ENCODE results near the gene BTBD8. TPM values are rescaled to one million over a fixed set of nuclear protein-coding genes. Genes with fewer than 3 reads are reported as not detected.

The BTBD8 gene
- polyA plus RNA-seq, 1 experiment: 0.43 TPM

- Histone ChIP-seq H3K36me3 (ENCODE audit: control insufficient read depth, insufficient read depth, low read length) (no peaks in the 10 kb centered on the region), H3K27me3 (ENCODE audit: control insufficient read depth, insufficient read depth, low read length) (no peaks in the 10 kb centered on the region; the same call in 1 of the 2 replicates), H3K4me3 (ENCODE audit: low read depth, low read length) (no peak overlapping the region)
- TF ChIP-seq, protein P1, sequence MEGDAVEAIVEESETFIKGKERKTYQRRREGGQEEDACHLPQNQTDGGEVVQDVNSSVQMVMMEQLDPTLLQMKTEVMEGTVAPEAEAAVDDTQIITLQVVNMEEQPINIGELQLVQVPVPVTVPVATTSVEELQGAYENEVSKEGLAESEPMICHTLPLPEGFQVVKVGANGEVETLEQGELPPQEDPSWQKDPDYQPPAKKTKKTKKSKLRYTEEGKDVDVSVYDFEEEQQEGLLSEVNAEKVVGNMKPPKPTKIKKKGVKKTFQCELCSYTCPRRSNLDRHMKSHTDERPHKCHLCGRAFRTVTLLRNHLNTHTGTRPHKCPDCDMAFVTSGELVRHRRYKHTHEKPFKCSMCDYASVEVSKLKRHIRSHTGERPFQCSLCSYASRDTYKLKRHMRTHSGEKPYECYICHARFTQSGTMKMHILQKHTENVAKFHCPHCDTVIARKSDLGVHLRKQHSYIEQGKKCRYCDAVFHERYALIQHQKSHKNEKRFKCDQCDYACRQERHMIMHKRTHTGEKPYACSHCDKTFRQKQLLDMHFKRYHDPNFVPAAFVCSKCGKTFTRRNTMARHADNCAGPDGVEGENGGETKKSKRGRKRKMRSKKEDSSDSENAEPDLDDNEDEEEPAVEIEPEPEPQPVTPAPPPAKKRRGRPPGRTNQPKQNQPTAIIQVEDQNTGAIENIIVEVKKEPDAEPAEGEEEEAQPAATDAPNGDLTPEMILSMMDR (IDR thresholded peaks at IDR 0.05; ENCODE audit: insufficient read depth, low read depth, low read length): no peak
- POLR2A ChIA-PET: no interaction called here
- DNase-seq (ENCODE audit: low read depth): no peak
- CTCF ChIA-PET: no interaction called here
Measured at GRCh38 chr1:92038695-92039346, 41.3 kb upstream of the BTBD8 start.

- TF ChIP-seq, protein P1 (IDR thresholded peaks at IDR 0.05; ENCODE audit: insufficient read depth, low read depth, low read length): no peak
- CTCF ChIA-PET: no interaction called here
- POLR2A ChIA-PET: no interaction called here
- no peaks in the 10 kb centered on the region for H3K36me3 ChIP-seq (ENCODE audit: control insufficient read depth, insufficient read depth, low read length)
- H3K4me3 ChIP-seq (ENCODE audit: low read depth, low read length): no peak overlapping the region
- H3K27me3 ChIP-seq (ENCODE audit: control insufficient read depth, insufficient read depth, low read length): no peaks in the 10 kb centered on the region; the same call in 1 of the 2 replicates
- DNase-seq (ENCODE audit: low read depth): no peak
Measured at GRCh38 chr1:92040971-92041370, 39.2 kb upstream of the BTBD8 start.

GRCh38 chr1:92043621-92044020, 36.5 kb upstream of the BTBD8 start:
- H3K36me3 ChIP-seq (ENCODE audit: control insufficient read depth, insufficient read depth, low read length): no peaks in the 10 kb centered on the region
- ChIA-PET CTCF (no interaction called here), POLR2A (no interaction called here)
- H3K4me3 ChIP-seq (ENCODE audit: low read depth, low read length): no peak overlapping the region
- DNase-seq (ENCODE audit: low read depth): no peak
- TF ChIP-seq, protein P1 (IDR thresholded peaks at IDR 0.05; ENCODE audit: insufficient read depth, low read depth, low read length): no peak
- H3K27me3 ChIP-seq (ENCODE audit: control insufficient read depth, insufficient read depth, low read length): no peaks in the 10 kb centered on the region; the same call in 1 of the 2 replicates

DNA sequence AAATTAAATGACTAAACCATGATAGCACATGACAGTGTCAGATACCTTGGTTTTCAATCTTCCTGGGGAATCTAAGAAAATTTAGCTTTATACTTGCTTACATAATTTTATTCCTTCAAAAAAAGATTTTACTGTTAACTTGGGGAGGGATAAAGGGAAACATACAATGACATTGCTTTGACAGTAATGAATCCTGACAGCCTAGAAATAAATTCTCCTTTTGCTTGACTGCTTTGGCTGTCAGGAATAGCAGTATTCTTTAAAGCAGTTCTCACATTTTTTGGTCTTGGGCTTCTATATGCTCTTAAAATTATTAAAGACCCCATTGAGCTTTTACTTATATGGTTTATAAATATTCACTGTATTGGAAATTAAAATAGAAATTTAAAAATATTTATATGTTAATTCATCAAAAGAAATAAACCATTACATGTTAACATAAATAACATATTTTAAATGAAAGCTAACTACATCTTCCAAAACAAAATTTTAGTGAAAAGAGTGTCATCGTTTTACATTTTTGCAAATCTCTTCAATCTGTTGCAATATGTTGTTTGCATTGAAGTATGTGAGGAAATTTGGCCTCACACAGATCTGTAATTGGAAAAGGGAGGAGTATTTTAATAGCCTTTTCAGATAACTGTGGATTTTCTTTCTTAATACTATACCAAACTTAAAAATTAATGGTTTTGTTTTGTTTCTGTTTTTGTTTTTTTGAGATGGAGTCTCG, 34.2 kb upstream of the BTBD8 start:
- POLR2A ChIA-PET: no interaction called here
- Histone ChIP-seq H3K4me3 (ENCODE audit: low read depth, low read length) (no peak overlapping the region), H3K36me3 (ENCODE audit: control insufficient read depth, insufficient read depth, low read length) (no peaks in the 10 kb centered on the region), H3K27me3 (ENCODE audit: control insufficient read depth, insufficient read depth, low read length) (no peaks in the 10 kb centered on the region)
- no peak for DNase-seq (ENCODE audit: low read depth)
- CTCF ChIA-PET: no interaction called here
- TF ChIP-seq, protein P1 (IDR thresholded peaks at IDR 0.05; ENCODE audit: insufficient read depth, low read depth, low read length): no peak

DNA sequence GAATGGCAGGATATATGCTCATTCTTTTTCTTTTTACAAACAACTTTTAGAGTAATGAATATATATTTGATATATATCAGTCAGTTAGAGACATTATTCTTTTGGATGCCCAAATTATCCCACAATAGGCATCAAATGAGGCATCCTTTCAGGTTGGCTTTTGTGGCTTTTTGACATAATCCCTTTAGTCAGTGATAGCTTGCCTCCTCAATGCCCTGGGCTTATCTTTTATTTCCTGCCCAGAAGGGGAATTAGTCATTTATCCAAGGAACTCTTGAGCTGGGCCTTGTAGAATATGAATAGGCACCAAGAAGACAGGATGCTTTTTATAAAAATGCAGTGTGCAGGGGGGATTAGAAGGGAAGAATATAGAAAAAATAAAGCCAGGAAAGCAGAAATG, 28.2 kb upstream of the BTBD8 start:
- POLR2A ChIA-PET: no interaction called here
- H3K4me3 ChIP-seq (ENCODE audit: low read depth, low read length): no peak overlapping the region
- no peaks in the 10 kb centered on the region for H3K27me3 ChIP-seq (ENCODE audit: control insufficient read depth, insufficient read depth, low read length)
- no peak for DNase-seq (ENCODE audit: low read depth)
- H3K36me3 ChIP-seq (ENCODE audit: control insufficient read depth, insufficient read depth, low read length): no peaks in the 10 kb centered on the region
- TF ChIP-seq, protein P1 (IDR thresholded peaks at IDR 0.05; ENCODE audit: insufficient read depth, low read depth, low read length): no peak
- CTCF ChIA-PET: no interaction called here

All from BJ (cell line).